ENCODE results near the gene C4orf33. TPM values are rescaled to one million over a fixed set of nuclear protein-coding genes. Genes with fewer than 3 reads are reported as not detected.

The C4orf33 gene
- total RNA-seq, 2 experiments from 2014 or later: 11.8 to 18.6 TPM

DNA sequence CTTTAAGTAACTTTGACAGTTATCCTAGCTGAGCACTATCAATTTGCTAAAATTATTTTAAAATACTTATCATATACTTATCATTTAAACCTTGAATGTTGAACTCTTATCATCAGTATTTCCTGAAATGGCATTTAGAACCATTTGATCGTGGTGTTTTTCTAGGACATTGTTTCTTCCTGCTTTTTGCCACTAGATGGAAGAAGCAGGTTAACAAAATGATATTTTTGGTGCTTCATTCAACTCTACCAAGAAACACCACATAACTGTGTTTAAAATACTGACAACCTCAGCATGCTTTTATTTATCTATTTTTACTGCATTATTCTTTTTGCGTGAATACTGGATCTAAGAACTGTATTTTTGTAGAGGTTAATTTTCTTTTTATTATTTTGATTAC is 44.6 kb downstream of the C4orf33 start:
- H3K9me2 ChIP-seq (ENCODE audit: insufficient read depth, low read length): no peaks in the 10 kb centered on the region
- H3K79me2 ChIP-seq (ENCODE audit: insufficient read depth, low read depth, low read length): no peaks in the 10 kb centered on the region
- TF ChIP-seq EZH2phosphoT487 (IDR thresholded peaks at IDR 0.05; ENCODE audit: borderline replicate concordance, low read depth, low read length): no peak
- TF ChIP-seq, protein P1, sequence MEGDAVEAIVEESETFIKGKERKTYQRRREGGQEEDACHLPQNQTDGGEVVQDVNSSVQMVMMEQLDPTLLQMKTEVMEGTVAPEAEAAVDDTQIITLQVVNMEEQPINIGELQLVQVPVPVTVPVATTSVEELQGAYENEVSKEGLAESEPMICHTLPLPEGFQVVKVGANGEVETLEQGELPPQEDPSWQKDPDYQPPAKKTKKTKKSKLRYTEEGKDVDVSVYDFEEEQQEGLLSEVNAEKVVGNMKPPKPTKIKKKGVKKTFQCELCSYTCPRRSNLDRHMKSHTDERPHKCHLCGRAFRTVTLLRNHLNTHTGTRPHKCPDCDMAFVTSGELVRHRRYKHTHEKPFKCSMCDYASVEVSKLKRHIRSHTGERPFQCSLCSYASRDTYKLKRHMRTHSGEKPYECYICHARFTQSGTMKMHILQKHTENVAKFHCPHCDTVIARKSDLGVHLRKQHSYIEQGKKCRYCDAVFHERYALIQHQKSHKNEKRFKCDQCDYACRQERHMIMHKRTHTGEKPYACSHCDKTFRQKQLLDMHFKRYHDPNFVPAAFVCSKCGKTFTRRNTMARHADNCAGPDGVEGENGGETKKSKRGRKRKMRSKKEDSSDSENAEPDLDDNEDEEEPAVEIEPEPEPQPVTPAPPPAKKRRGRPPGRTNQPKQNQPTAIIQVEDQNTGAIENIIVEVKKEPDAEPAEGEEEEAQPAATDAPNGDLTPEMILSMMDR (conservative IDR thresholded peaks at IDR 0.05; ENCODE audit: low read length): no peak
- ChIA-PET POLR2A (interaction anchor here (1.1 to 1.5 kb wide), 2 partner anchors 13 to 15 kb away, joined by 3 to 5 read pairs; no protein-coding TSS in a partner anchor), CTCF (ENCODE audit: unreplicated experiment) (no interaction called here)
- no peak overlapping the region for H3K27ac ChIP-seq (ENCODE audit: low read depth, low read length, poor library complexity, severe bottlenecking)
- DNase-seq (ENCODE audit: low spot score): no peak
- H4K20me1 ChIP-seq (ENCODE audit: insufficient read depth, low read length): no peaks in the 10 kb centered on the region
- no peak overlapping the region for H3K4me3 ChIP-seq (ENCODE audit: low read depth, low read length, poor library complexity, severe bottlenecking)
- no peak overlapping the region for H3K4me2 ChIP-seq (ENCODE audit: low read length)
- intact Hi-C loops (cut with micrococcal nuclease; ENCODE audit: unreplicated experiment): no loop called here
- no peak overlapping the region for H2AFZ ChIP-seq (ENCODE audit: low read length)
- BruUV-seq (replicated peaks): no TSS peak
- no peaks in the 10 kb centered on the region for H3K36me3 ChIP-seq (ENCODE audit: insufficient read depth, low read length)
- no peaks in the 10 kb centered on the region for H3K9me3 ChIP-seq (ENCODE audit: low read length)
- no peaks in the 10 kb centered on the region for H3K4me1 ChIP-seq (ENCODE audit: insufficient read depth, low read length, poor library complexity, severe bottlenecking)

DNA sequence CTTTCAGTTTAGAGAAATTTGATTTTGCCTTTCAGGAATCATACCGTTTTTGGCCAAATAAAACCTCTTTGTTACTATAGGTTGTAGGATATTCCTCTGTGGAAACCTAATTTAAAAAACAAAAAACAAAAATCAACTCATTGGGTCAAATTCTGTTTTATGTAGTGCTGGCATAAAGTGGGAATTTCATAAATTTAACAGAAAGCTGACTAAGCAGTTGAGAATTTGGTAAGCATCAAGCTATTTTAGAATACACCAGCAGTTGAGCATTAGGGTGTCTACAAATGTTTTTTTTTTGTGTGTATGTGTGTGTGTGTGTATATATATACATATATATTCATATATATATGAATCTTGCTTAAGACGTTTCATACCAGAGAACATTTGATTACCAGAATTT is 47.4 kb downstream of the C4orf33 start:
- no TSS peak for BruUV-seq (replicated peaks)
- no peaks in the 10 kb centered on the region for H3K9me2 ChIP-seq (ENCODE audit: insufficient read depth, low read length)
- no peaks in the 10 kb centered on the region for H3K36me3 ChIP-seq (ENCODE audit: insufficient read depth, low read length)
- no peaks in the 10 kb centered on the region for H3K4me1 ChIP-seq (ENCODE audit: insufficient read depth, low read length, poor library complexity, severe bottlenecking)
- H3K4me2 ChIP-seq (ENCODE audit: low read length): no peak overlapping the region
- no peaks in the 10 kb centered on the region for H4K20me1 ChIP-seq (ENCODE audit: insufficient read depth, low read length)
- no peak overlapping the region for H3K27ac ChIP-seq (ENCODE audit: low read depth, low read length, poor library complexity, severe bottlenecking)
- ChIA-PET CTCF (ENCODE audit: unreplicated experiment) (no interaction called here), POLR2A (interaction anchor here (0.7 to 1.5 kb wide), 2 partner anchors 35 to 1337 kb away, joined by 3 read pairs; no protein-coding TSS in a partner anchor)
- H3K79me2 ChIP-seq (ENCODE audit: insufficient read depth, low read depth, low read length): no peaks in the 10 kb centered on the region
- H3K9me3 ChIP-seq (ENCODE audit: low read length): no peaks in the 10 kb centered on the region
- no peak overlapping the region for H3K4me3 ChIP-seq (ENCODE audit: low read depth, low read length, poor library complexity, severe bottlenecking)
- intact Hi-C loops (cut with micrococcal nuclease; ENCODE audit: unreplicated experiment): no loop called here
- TF ChIP-seq EZH2phosphoT487 (IDR thresholded peaks at IDR 0.05; ENCODE audit: borderline replicate concordance, low read depth, low read length): no peak
- TF ChIP-seq, protein P1 (conservative IDR thresholded peaks at IDR 0.05; ENCODE audit: low read length): no peak
- DNase-seq (ENCODE audit: low spot score): no peak
- H2AFZ ChIP-seq (ENCODE audit: low read length): no peak overlapping the region

DNA sequence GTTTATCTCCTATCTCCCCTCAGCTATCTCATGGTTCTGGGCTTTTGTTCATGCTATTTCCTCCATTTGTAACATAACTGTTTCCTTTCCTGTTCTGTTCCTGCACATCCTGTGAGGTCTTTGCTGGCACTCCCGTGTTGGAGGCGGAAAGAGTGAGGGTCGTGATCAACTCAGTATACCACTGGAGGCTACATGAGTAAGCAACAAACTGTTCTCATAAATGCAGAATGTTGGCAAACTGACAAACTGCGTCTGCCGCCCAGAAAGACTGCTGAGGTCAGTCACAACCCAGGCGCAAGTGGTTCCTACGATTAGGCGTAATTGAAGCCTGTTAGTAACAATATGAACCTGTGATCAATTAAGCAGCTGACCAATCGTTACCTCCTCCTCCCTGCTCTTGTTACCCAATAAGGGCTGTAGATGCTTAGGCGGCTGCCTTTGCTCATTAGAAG is 48.8 kb downstream of the C4orf33 start:
- POLR2A ChIA-PET: no interaction called here
- Histone ChIP-seq H4K20me1 (ENCODE audit: insufficient read depth, low read length) (no peaks in the 10 kb centered on the region), H3K4me3 (ENCODE audit: low read depth, low read length, poor library complexity, severe bottlenecking) (no peak overlapping the region), H3K9me2 (ENCODE audit: insufficient read depth, low read length) (no peaks in the 10 kb centered on the region), H3K4me1 (ENCODE audit: insufficient read depth, low read length, poor library complexity, severe bottlenecking) (no peaks in the 10 kb centered on the region), H3K4me2 (ENCODE audit: low read length) (no peak overlapping the region), H3K9me3 (ENCODE audit: low read length) (no peaks in the 10 kb centered on the region), H3K36me3 (ENCODE audit: insufficient read depth, low read length) (no peaks in the 10 kb centered on the region), H3K79me2 (ENCODE audit: insufficient read depth, low read depth, low read length) (no peaks in the 10 kb centered on the region), H3K27ac (ENCODE audit: low read depth, low read length, poor library complexity, severe bottlenecking) (no peak overlapping the region), H2AFZ (ENCODE audit: low read length) (no peak overlapping the region)
- CTCF ChIA-PET (ENCODE audit: unreplicated experiment): no interaction called here
- intact Hi-C loops (cut with micrococcal nuclease; ENCODE audit: unreplicated experiment): no loop called here
- DNase-seq (ENCODE audit: low spot score): no peak
- BruUV-seq (replicated peaks): no TSS peak
- TF ChIP-seq, protein P1 (conservative IDR thresholded peaks at IDR 0.05; ENCODE audit: low read length): no peak
- no peak for TF ChIP-seq EZH2phosphoT487 (IDR thresholded peaks at IDR 0.05; ENCODE audit: borderline replicate concordance, low read depth, low read length)
